ENCODE measurements around the gene SURF1.

Gene SURF1

DNA sequence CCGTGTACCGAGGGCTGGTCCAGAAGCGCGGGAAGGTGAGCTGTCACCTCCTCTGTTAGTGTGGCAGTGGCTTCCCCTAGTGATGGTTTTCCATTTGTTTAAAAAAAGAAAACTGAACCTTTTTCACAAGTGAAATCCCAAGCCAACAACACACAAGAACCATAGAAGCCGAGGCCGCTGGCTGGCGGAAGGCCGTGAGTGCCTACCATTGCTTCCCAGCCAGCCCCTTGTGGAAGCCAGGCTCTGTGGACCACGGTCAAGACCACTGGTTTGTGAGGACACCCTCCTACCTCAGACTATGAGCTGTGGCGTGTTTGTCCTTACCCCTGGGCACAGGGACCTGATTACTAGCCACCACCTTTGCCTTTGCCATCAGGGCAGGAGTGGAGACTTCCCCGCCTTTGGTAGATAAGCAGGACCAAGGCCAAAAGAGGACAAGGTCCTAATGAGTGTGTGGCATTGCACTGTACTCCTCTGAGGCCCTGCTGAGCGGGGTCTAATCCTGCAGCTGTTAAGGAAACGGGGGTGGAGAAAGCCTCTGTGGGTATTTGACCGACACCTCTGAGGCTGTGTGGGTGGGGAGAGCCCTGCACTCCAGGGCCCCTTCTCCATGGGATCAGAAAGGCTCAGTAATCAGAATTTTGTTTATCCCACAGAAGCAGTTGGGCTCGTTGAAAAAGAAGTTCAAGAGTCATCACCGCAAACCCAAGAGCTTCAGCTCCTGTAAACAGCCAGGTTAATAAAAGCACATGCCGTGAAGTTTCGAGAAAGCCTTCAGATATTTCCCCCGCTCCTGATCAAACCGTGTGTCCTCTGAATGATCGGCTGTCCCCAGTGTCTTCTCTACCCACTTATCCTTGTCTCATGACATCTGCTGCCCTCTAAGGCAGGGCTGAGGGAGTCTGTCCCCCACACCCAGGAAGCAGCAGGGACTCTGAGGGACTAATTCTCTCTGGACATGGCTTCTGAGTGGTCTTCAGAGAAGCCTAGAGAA is 4.4 kb upstream of the SURF1 start:
- no peak for DNase-seq

GRCh38 chr9:133359399-133360175 is 3.3 kb upstream of the SURF1 start:
- no peak for DNase-seq

- DNase-seq = no peak
Observed at GRCh38 chr9:133357656-133358055, 1.4 kb upstream of the SURF1 start.

GRCh38 chr9:133355881-133356357 is 368 bp downstream of the SURF1 start:
- DNase-seq = no peak

DNA sequence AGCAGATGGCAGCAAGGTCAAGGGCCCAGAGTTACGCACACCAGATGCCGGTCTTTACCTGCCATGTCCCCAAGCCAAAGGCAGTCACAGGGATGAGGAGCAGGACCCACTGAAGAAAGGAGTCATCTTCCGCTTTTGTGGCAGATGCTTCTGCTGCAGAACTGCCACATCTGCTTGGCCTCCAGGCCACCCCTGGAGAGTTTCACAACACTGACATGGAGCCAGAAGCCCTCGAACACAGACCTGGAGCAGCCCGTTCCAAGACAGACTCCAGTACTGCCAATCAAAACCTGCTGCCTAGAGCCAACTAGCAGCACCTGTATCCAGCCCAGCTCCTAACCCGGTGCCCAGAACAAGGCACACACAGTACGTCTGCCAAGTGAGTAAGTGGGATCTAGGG is 1.5 kb downstream of the SURF1 start:
- DNase-seq = no peak

DNA sequence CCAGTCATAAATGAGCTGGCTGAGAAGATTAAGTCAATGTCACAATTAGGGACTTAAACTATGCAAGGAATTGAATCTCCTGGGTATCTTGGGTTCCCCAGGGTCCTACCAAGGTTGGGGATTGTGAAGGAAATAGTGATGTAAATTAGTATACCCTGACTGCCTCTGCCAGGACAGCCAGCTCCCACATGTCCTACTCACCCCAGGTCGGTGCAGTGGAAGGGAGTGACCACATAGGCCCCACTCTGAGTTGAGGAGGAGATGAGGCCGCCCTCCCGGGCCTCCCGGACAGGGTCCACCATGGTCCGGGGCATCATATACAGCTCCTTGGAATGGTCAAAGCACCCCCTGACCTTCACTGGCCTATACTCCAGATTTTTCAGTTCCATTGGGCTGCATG is 2.7 kb downstream of the SURF1 start:
- DNase-seq = no peak

GRCh38 chr9:133352635-133353340 is 3.5 kb downstream of the SURF1 start:
- DNase-seq = no peak

GRCh38 chr9:133351908-133352634 is 4.2 kb downstream of the SURF1 start:
- DNase-seq = peak; percentile 72

- DNase-seq = no peak
Observed at GRCh38 chr9:133351526-133351907, 4.8 kb downstream of the SURF1 start.

DNA sequence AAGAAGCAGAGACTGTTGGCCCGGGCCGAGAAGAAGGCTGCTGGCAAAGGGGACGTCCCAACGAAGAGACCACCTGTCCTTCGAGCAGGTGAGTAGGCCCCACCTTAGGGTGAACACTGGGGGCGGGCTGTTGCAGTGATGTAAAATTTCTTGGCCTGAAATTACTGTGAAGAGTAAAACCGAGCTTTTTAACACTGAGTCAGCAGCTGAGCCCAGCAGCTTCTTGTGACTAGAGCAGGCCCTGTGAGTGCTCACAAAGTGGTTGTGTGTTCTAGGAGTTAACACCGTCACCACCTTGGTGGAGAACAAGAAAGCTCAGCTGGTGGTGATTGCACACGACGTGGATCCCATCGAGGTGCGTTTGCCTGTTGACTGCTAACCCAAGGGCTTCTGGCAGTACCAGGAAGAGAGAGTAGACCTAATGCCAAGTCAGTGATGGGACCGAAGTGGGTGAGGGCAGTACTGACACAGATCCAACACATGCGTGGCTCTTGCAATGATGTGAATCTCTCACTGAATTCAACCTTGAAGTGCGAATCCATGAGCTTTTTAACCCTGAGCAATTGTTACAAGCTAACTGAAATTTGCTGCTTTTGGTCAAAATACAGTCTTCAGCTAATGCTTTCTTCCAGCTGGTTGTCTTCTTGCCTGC is 6.2 kb downstream of the SURF1 start:
- no peak for DNase-seq

GRCh38 chr9:133348718-133349573 is 7.3 kb downstream of the SURF1 start:
- no peak for DNase-seq

DNA sequence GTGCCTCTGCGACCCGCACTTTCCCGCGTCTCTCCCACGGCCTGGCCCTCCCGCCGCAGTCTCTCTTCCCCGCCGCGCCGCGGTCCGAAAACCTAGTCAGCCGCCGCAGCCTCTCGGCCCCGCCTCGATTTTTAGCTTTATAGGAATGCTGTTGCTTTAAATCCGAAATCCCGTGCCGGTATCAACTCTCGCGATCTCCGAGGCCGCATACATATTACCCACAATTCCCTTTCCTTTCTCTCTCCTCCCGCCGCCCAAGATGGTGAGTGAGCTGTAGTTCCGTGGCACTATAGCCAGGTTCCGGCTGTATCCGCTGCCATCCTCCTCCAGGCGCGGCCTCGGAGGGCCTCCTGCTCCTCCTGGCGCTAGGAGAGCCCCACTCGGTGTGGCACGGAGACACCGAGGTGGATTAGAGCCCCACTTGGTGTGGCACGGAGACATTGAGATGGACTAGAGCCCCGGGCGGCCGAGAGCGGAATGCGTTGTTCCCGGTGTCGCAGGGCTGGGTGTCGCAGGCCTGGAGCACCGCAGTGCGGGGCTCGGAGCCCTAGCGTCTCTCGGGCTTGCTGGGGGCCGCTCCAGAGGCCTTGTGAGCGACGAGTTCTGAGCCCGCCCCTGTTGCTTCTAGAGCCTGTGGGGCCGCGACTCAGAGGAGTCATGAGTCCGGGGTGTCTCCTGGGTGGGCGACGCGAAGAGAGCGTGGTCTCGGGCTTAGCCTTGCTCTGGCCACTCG is 8.1 kb downstream of the SURF1 start, which contains the start of the genes MED22 and RPL7A:
Gene MED22 (minus strand): TSS at position 147 of the 733 bp plus-strand sequence. CDS start 1,469 bp downstream, outside the sequence.
Gene RPL7A (plus strand): TSS at position 234 of the 733 bp plus-strand sequence. CDS start 26 bp downstream, at position 260.
- peak; percentile 98 for DNase-seq

DNA sequence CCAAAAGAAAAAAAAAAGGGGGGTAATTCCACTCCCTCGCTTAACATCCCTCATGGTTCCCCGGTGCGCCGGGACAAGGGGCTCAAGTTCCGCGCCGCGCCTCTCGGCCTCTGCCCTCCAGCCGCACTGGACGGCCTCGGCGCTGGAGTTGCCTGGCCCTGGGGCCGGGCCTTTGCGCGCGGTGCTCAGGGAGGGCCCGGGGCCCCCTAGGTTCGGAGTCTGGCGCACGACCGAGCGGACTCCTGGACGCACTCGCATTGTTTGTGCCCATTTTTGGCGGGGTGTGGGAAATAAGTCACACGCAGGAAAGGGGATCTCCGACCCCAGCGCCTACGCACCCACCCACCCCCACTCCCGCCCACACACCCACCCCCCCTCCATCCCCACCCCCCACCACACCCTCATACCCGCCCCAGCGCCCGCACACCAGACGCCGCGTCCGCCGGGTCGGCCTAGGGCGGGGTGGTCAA is 8.7 kb downstream of the SURF1 start:
- peak; percentile 18 for DNase-seq

GRCh38 chr9:133346021-133346785 is 10.1 kb downstream of the SURF1 start:
- no peak for DNase-seq

DNA sequence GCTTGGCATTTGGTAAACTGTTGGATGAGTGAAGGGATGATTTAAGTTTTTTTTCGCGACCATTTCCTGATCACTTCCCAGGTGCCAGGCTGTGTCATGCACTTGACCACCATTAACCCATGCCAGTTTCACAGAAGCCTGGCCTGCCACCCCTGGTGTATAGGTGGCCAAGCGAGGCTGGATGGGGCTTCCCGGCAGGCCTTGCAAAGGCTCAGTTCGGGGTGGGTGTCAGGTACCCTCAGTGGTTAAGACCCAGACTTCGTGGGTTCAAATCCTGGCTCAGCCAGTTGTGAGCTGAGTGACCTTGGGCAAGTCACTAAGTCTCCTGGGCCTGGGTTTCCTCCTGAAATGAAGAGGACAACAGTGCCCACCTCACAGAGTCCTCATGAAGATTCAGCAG is 10.7 kb downstream of the SURF1 start:
- no peak for DNase-seq

GRCh38 chr9:133344979-133345378 is 11.3 kb downstream of the SURF1 start:
- DNase-seq = no peak

GRCh38 chr9:133344071-133344470 is 12.2 kb downstream of the SURF1 start:
- DNase-seq = no peak

DNA sequence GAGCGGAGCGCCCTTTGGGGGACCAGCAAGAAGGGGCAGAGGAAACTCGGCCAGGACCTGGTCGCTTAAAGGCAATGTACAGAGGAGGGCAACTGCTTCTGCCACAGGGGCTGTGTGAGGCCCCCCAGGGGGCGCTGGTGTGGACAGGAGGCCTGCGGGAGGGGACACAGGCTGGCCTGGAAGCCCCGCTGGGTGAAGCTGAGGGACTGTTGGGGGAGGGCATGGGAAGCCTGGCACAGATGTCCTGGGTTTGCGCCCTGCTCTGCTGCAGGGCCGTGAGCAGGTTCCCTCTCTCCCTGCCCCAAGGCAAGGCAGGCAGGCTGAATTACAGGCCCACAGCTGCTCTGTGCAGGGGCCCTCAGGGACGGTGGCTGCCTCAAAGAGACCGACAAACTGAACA is 13.7 kb downstream of the SURF1 start:
- no peak for DNase-seq

DNA sequence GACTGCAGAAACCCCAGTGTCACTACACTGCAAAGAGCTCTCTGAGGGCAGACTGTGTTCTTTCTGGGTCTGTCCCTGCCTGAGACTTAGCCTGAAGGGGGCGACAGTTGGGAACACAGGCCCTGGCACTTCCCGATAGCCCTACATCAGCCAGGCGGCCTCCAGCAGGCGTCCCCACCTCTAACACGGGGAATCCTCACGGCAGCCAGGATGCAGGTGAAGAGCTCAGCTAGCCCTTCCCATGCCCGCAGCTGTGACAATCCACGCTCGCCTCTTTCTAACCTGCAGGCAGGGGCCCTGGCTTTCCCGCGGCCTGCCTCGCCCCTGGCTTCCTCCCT is 14.2 kb downstream of the SURF1 start:
- no peak for DNase-seq
